Measurements from ENCODE around the gene ASB10. TPM values are rescaled to one million over a fixed set of nuclear protein-coding genes. Genes with fewer than 3 reads are reported as not detected.

The ASB10 gene
- total and polyA plus RNA-seq, 5 experiments from 2014 or later = not detected

DNA sequence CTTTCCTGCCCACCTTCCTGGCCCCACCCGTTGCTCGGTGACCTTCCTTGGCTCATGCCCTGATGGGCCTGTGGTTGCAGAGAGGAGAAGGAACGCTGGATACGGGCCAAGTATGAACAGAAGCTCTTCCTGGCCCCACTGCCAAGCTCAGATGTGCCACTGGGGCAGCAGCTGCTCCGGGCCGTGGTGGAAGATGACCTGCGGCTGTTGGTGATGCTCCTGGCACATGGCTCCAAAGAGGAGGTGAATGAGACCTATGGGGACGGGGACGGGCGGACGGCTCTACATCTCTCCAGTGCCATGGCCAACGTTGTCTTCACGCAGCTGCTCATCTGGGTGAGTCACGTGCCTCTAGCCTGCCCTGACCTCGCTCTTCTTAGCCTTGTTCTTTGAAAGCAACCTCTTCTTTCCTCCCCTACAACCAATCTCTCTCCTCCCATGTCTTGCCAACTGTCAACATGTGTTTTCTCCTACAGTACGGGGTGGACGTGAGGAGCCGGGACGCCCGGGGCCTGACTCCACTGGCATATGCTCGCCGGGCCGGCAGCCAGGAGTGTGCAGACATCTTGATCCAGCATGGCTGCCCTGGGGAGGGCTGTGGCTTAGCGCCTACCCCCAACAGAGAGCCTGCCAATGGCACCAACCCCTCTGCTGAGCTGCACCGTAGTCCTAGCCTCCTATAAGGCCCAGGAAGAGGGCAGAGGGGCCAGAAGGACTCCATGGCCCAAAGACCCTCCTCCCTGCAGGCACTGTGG is 43.6 kb downstream of the ASB10 start:
- H3K4me3 Mint-ChIP-seq = no peak overlapping the region
- H3K27me3 Mint-ChIP-seq = peaks cover 0 to 2% (median 0%) of the 10 kb centered on the region in 5 donors
- no peak overlapping the region for H3K27ac Mint-ChIP-seq
- no peaks in the 10 kb centered on the region for H3K9me3 Mint-ChIP-seq
- POLR2A ChIA-PET = no interaction called here
- ATAC-seq = no peak
- peaks cover 0 to 15% (median 0%) of the 10 kb centered on the region in 3 donors for H3K36me3 Mint-ChIP-seq
- DNase-seq = no peak
- no peaks in the 10 kb centered on the region for H3K4me1 Mint-ChIP-seq

DNA sequence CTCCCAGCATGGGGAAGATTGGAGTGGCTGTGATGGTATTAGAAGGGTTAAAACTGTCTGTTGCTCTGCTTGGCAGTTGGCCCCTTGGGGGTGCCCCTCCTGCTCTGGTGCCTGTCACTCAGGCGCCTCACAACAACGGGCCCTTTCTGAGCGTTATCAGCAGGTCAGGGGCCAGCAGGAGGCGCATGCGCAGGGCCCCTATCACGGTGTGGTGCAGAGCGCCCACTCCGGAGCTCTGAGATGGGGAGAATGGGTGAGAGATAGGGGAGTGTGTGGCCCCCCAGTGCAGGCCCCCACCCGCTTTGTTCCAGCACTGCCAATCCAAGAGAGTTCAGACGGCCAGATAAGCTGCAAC is 44.4 kb downstream of the ASB10 start:
- POLR2A ChIA-PET = no interaction called here
- no peaks in the 10 kb centered on the region for H3K4me1 Mint-ChIP-seq

DNA sequence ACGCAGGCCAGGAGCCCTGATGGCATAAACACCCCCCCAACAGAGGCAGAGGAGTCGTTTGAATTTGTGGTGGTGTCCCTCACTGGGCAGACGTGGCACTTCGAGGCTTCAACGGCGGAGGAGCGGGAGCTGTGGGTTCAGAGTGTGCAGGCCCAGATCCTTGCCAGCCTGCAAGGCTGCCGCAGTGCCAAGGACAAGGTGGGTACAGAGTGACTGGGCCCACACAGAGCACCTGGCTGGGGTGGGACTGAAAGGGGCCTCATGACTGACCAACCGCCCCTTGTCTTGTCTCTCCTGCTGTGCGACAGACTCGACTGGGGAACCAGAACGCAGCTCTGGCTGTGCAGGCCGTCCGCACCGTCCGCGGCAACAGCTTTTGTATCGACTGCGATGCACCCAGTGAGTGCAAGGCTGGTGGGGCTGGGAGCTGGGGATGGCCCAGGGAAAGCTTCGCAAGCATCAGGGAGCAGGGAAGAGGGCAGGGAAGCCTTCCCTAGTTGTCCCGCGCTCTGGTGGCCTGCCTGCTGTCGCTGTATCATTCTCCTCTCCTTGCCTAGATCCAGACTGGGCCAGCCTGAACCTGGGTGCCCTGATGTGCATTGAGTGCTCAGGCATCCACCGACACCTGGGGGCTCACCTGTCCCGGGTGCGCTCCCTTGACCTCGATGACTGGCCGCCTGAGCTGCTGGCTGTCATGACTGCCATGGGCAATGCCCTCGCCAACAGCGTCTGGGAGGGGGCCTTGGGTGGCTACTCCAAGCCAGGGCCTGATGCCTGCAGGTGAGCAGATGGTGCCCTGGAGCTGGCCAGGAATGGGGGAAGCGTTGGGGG is 45.0 kb downstream of the ASB10 start:
- no peaks in the 10 kb centered on the region for H3K4me1 Mint-ChIP-seq
- no peak overlapping the region for H3K4me3 Mint-ChIP-seq
- ATAC-seq (no peak), DNase-seq (no peak)
- H3K9me3 Mint-ChIP-seq = no peaks in the 10 kb centered on the region
- POLR2A ChIA-PET = no interaction called here
- peaks cover 0 to 15% (median 0%) of the 10 kb centered on the region in 3 donors for H3K36me3 Mint-ChIP-seq
- no peak overlapping the region for H3K27ac Mint-ChIP-seq
- H3K27me3 Mint-ChIP-seq = no peaks in the 10 kb centered on the region

More for the DNA sequence above, 44.4 kb downstream of the ASB10 start:
- no peak overlapping the region for H3K27ac Mint-ChIP-seq
- no peaks in the 10 kb centered on the region for H3K9me3 Mint-ChIP-seq
- peaks cover 0 to 1% (median 0%) of the 10 kb centered on the region in 5 donors for H3K27me3 Mint-ChIP-seq
- DNase-seq = no peak
- ATAC-seq = no peak
- H3K4me3 Mint-ChIP-seq = no peak overlapping the region
- peaks cover 0 to 15% (median 0%) of the 10 kb centered on the region in 3 donors for H3K36me3 Mint-ChIP-seq

DNA sequence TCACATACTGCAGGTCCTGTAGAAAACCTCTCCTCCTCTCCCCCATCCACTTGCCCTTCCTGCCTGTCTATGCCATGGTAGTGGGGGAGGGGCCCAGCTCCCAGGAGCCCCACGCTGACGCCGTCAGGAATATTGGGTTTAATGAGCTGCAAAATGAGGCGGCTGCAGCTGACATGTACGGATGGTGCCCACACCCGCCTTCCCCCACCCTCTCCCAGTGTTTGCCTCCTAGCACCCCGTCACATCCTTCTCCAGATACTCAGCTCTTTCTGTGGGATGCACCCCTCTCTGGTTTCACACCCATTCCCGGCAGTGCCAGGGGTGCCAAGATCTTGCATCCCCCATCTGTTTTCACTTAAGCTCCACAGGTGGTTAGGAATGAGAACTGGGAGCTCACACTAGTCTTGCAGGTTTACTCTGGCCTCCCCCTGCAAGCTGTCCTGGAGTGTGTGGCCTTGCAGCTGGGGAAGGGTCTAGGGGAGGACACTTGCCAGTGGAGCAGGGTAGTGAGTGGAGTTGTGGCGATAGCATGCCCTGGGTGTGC is 45.7 kb downstream of the ASB10 start:
- Mint-ChIP-seq H3K9me3 (no peaks in the 10 kb centered on the region), H3K4me3 (no peak overlapping the region), H3K36me3 (peaks cover 0 to 19% (median 0%) of the 10 kb centered on the region in 3 donors), H3K4me1 (no peaks in the 10 kb centered on the region), H3K27ac (peak overlapping the region in 1 of 10 donors; percentile 49), H3K27me3 (no peaks in the 10 kb centered on the region)
- POLR2A ChIA-PET = no interaction called here
- DNase-seq (no peak), ATAC-seq (no peak)

DNA sequence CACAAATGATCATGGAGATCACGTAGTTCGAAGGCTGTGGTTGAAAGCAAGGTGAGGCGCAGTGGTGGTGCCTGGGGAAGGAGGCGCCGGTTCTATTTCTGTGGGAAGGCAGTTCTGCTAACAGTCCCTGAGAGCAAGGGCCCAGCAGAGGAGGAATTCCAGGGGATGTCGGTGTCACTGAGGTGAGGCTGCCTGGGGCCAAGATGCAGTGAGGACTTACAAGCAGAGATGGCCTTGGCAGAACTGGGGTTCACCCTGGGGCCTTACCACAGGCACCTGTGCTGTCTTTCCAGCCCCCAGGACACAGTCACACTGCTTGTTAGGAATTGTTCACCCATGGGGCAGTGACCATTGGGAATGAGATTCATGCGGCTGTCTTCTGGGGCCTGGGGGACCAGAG is 46.2 kb downstream of the ASB10 start:
- H3K36me3 Mint-ChIP-seq = peaks cover 0 to 23% (median 0%) of the 10 kb centered on the region in 3 donors
- DNase-seq (no peak), ATAC-seq (no peak)
- H3K4me3 Mint-ChIP-seq = no peak overlapping the region
- POLR2A ChIA-PET = no interaction called here
- H3K27ac Mint-ChIP-seq = peak overlapping the region in 1 of 10 donors; percentile 49
- no peaks in the 10 kb centered on the region for H3K27me3 Mint-ChIP-seq
- H3K4me1 Mint-ChIP-seq = no peaks in the 10 kb centered on the region
- no peaks in the 10 kb centered on the region for H3K9me3 Mint-ChIP-seq

DNA sequence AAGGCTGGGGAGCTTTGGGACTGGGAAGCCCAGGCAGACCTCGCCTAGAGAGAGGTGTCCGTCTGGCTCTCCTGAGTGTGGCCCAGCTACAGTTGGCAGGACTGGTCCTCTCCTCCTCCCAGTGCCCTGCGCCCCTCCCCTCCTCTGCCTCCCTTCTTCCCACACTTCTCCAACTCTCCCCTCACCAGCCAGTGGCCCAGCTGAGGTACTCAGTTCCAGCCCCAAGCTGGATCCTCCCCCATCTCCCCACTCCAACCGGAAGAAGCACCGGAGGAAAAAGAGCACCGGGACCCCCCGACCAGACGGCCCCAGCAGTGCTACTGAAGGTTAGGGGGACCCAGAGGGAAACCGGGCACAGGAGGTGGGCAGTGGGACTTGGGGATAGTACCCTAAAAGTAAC is 47.3 kb downstream of the ASB10 start:
- Mint-ChIP-seq H3K36me3 (peaks cover 0 to 29% (median 0%) of the 10 kb centered on the region in 3 donors), H3K4me1 (no peaks in the 10 kb centered on the region), H3K9me3 (no peaks in the 10 kb centered on the region), H3K27me3 (no peaks in the 10 kb centered on the region), H3K4me3 (no peak overlapping the region), H3K27ac (peak overlapping the region in 1 of 10 donors; percentile 60)
- DNase-seq (peak in 1 of 10 donors; percentile 52), ATAC-seq (no peak)
- POLR2A ChIA-PET = interaction anchor here (0.8 kb wide), 1 partner anchor 28 kb away, joined by 3 read pairs; the partner anchor contains the start of gene GBX1

DNA sequence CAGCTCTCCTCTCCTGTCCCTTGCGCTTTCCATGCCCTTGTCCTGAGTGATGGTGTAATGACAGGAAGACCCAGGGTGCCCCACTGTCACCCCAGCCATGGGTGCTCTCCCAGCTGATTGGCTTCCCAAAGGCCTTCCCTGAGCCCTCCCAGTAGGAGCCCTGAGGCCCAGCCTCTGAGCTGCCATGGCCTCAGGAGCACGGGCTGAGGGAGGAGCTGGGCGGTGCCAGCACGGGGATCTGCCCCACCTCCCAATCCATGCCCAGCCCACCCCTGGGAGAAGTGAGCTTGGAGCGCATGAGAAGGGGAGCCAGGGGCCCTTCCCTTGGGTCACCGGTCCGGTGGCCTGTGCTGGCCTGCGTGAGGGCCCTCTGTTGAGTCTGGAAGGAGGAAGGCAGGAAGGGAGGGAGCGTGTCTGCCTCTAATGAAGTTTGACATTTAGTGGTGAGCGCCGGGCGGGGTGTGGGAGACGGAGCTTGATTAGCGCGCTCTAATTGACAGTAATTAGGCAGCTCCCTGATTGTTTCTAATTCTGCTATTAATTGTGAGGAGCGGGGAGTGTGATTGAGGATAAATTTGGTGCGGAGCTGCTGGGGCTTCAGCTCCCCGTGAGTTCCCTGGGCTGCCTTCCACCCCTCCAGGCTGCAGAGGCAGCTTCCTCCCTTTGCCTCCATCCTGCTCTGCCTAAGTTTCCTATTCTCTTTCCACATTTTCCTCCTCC is 47.8 kb downstream of the ASB10 start:
- POLR2A ChIA-PET = interaction anchor here (0.6 to 0.8 kb wide), 2 partner anchors 28 to 143 kb away, joined by 3 read pairs; partner anchors contain the start of gene GBX1
- H3K4me3 Mint-ChIP-seq = no peak overlapping the region
- no peaks in the 10 kb centered on the region for H3K9me3 Mint-ChIP-seq
- H3K36me3 Mint-ChIP-seq = peaks cover 0 to 29% (median 0%) of the 10 kb centered on the region in 3 donors
- H3K4me1 Mint-ChIP-seq = no peaks in the 10 kb centered on the region
- DNase-seq (peak in 1 of 10 donors; percentile 42), ATAC-seq (no peak)
- no peaks in the 10 kb centered on the region for H3K27me3 Mint-ChIP-seq
- H3K27ac Mint-ChIP-seq = peak overlapping the region in 2 of 10 donors; percentile 2 to 60

DNA sequence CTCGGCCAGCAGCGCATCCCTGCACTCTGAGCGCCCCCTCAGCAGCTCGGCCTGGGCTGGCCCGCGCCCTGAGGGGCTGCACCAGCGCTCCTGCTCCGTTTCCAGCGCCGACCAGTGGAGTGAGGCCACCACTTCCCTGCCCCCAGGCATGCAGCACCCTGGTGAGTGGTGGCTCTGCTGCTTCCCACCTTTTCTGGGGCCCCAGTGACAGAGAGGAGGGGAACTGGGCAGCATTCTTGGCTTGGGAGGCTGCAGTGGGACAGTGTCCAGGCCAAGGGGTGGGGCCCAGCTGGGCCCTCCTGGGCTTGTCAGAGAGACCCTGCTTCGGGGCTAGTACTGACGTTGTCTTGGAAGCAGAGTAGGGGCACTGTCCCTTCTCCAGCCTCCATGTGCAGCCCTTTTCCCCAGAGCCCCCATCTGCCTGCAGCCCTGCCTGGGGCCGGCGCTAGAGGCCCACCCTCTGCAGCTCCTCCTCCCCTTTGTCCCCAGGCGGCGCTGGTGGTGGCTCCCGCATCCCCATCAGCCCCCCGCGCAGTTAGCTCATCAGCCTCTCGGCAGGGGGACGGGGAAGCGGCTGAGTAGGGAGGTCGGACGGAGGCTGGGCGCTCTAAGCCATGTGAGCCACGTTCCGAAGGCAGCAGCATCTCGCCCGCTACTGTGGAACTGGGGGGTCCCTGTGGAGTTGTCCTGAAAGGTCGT is 48.7 kb downstream of the ASB10 start:
- peaks cover 0 to 1% (median 0%) of the 10 kb centered on the region in 5 donors for H3K27me3 Mint-ChIP-seq
- H3K4me3 Mint-ChIP-seq = no peak overlapping the region
- ATAC-seq (no peak), DNase-seq (peak in 2 of 10 donors; percentile 15 to 51)
- no peak overlapping the region for H3K27ac Mint-ChIP-seq
- H3K9me3 Mint-ChIP-seq = no peaks in the 10 kb centered on the region
- POLR2A ChIA-PET = no interaction called here
- peaks cover 0 to 23% (median 2%) of the 10 kb centered on the region in 3 donors for H3K36me3 Mint-ChIP-seq
- no peaks in the 10 kb centered on the region for H3K4me1 Mint-ChIP-seq

DNA sequence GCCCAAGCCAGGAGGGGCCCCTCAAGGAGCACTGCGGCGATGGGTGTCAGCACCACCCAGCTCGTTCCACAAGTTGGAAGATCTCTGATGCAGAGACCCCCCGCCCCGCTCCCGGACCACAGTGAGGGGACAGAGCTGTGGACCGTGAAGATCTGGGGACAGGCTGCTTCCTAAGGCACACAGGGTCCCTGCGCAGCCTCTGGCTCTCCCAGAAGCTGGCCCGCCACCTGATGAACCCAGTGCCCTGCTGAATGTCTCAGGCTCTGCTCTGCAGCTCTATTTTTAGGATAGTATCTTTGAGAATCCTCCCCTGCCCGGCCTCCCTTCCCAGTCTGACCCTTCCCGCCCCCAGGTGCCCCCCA is 49.3 kb downstream of the ASB10 start:
- ATAC-seq (no peak), DNase-seq (peak in 1 of 10 donors; percentile 49)
- no peak overlapping the region for H3K27ac Mint-ChIP-seq
- H3K36me3 Mint-ChIP-seq = peaks cover 0 to 22% (median 2%) of the 10 kb centered on the region in 3 donors
- peaks cover 0 to 1% (median 0%) of the 10 kb centered on the region in 5 donors for H3K27me3 Mint-ChIP-seq
- no peak overlapping the region for H3K4me3 Mint-ChIP-seq
- H3K4me1 Mint-ChIP-seq = no peaks in the 10 kb centered on the region
- no peaks in the 10 kb centered on the region for H3K9me3 Mint-ChIP-seq
- POLR2A ChIA-PET = no interaction called here

DNA sequence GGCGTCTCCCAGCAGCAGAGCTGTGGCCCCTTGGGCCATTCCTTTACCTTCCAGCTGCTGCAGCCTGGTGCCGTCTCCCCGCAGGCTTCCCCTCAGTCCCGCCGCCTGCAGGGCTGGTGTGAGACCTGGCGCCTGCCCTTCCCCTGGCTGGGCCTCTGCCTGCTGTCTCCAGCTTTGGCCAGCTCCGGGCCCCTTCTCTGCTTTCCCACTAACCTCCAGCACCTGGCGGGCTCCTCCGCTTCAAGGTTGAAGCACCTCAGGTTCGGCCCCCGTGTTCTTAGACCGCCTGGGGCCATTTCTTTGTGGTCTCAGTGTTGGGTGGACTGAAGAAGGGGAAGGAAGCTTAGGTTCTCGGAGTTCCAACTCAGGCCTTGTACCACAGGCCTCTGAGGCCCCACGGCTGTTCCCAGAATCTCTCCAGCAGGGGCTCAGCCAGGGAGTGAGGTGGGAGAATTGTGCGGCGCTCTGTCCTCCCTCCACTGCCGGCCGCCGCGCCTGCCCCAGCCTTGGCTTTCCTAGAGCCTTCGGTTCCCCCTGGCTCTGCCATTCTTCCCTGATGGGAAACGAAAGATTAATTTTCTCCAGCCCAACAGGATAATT is 49.9 kb downstream of the ASB10 start:
- ATAC-seq = no peak
- peak in 1 of 10 donors; percentile 53 for DNase-seq
- Mint-ChIP-seq H3K4me1 (no peaks in the 10 kb centered on the region), H3K36me3 (peaks cover 0 to 25% (median 2%) of the 10 kb centered on the region in 3 donors), H3K27ac (no peak overlapping the region), H3K27me3 (peaks cover 0 to 1% (median 0%) of the 10 kb centered on the region in 5 donors), H3K4me3 (no peak overlapping the region), H3K9me3 (no peaks in the 10 kb centered on the region)
- POLR2A ChIA-PET = no interaction called here

DNA sequence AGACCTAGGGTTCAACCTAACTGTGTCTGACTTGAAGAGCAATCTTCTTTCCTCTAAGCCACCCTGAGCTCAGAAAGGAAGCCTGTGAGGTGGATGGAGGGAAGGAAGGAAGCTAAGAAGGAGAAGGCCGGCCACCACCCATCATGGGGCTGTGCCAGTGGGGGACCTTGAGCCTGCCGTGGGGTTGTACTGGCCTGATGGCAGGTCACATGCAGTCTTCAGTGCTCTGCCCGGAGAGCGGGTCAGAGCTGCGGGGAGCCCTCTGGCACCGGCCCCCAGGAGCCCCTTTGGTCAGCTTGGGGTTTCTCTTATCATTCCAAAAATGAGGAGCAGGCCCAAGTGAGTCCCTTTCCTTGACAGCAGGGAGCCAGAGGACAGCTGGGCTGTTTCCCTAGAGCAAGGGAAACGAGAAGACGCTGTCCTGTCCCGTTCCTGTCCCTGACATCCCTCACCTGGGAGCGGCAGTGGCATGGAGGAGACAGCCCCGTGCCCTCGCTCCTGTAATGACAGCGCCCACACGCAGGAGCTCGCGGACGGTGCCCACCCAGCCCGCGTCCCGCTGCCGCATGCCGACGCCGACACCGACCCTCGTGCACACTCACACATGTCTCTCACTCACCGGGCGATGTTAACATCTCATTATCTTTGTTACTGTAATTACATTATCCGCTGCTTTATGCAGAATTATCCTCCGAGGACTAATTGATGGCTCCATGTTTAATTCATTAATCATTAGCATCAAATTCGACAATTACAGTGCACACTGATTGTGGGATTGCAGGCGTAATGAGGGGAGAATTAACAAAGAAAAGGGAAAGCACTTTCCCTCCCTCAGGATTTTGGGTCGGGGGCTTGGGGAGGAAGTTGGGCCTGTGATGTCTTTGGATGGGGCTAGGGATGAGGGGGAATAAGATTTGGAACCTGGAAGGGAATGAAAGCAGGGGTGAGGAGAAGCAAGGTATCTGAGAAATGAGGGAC is 50.9 kb downstream of the ASB10 start:
- Mint-ChIP-seq H3K4me3 (no peak overlapping the region), H3K4me1 (no peaks in the 10 kb centered on the region), H3K27ac (no peak overlapping the region), H3K27me3 (peaks cover 0 to 1% (median 0%) of the 10 kb centered on the region in 5 donors), H3K36me3 (peaks cover 0 to 28% (median 2%) of the 10 kb centered on the region in 3 donors), H3K9me3 (no peaks in the 10 kb centered on the region)
- DNase-seq = peak in 1 of 10 donors; percentile 35
- ATAC-seq = no peak
- POLR2A ChIA-PET = interaction anchor here (0.6 kb wide), 1 partner anchor 665 kb away, joined by 3 read pairs; no protein-coding TSS in a partner anchor

All from naive thymus-derived CD8-positive, alpha-beta T cell (primary cell).